ENCODE measurements around the gene PER2. TPM values are rescaled to one million over a fixed set of nuclear protein-coding genes. Genes with fewer than 3 reads are reported as not detected.

PER2 gene
- total RNA-seq, 2 experiments from 2014 or later, result 8.4 to 18.6 TPM

DNA sequence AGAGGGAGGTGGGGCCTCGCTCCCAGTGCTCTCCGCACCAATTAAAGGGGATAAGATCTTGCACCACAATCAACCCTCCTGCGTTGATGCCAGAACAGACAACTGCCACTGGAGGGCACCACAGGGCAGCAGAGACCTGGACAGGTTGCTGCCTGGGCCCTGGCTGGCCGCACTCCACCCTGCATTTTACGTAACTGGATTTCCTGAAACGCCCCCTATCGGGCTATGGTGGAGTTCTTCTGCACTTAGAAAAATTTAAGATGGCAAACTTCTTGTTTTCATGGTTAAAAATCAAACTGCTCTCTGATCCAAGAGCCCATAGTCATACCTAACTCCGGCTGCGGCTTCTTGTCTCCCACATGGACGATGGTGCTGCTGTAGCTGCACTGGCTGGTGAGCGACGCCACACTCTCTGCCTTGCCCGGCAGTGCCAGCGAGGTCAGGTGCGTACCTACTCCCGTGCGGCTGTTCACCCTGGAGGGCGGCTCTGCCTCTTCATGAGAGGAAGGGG lies 31.8 kb downstream of the PER2 start:
- Histone ChIP-seq H3K9me3 (ENCODE audit: low read length) (no peaks in the 10 kb centered on the region), H3K4me3 (ENCODE audit: low read depth, low read length, poor library complexity, severe bottlenecking) (no peak overlapping the region), H3K9me2 (ENCODE audit: insufficient read depth, low read length) (no peaks in the 10 kb centered on the region), H4K20me1 (ENCODE audit: insufficient read depth, low read length) (no peaks in the 10 kb centered on the region), H3K4me1 (ENCODE audit: insufficient read depth, low read length, poor library complexity, severe bottlenecking) (no peaks in the 10 kb centered on the region), H3K27ac (ENCODE audit: low read depth, low read length, poor library complexity, severe bottlenecking) (no peak overlapping the region), H3K79me2 (ENCODE audit: insufficient read depth, low read depth, low read length) (no peaks in the 10 kb centered on the region), H2AFZ (ENCODE audit: low read length) (no peak overlapping the region), H3K36me3 (ENCODE audit: insufficient read depth, low read length) (peaks cover 39% of the 10 kb centered on the region), H3K4me2 (ENCODE audit: low read length) (no peak overlapping the region)
- intact Hi-C loops (cut with micrococcal nuclease; ENCODE audit: unreplicated experiment), result no loop called here
- POLR2A ChIA-PET, result no interaction called here
- TF ChIP-seq, protein P1, sequence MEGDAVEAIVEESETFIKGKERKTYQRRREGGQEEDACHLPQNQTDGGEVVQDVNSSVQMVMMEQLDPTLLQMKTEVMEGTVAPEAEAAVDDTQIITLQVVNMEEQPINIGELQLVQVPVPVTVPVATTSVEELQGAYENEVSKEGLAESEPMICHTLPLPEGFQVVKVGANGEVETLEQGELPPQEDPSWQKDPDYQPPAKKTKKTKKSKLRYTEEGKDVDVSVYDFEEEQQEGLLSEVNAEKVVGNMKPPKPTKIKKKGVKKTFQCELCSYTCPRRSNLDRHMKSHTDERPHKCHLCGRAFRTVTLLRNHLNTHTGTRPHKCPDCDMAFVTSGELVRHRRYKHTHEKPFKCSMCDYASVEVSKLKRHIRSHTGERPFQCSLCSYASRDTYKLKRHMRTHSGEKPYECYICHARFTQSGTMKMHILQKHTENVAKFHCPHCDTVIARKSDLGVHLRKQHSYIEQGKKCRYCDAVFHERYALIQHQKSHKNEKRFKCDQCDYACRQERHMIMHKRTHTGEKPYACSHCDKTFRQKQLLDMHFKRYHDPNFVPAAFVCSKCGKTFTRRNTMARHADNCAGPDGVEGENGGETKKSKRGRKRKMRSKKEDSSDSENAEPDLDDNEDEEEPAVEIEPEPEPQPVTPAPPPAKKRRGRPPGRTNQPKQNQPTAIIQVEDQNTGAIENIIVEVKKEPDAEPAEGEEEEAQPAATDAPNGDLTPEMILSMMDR (conservative IDR thresholded peaks at IDR 0.05; ENCODE audit: low read length), result peak; percentile 92
- no peak for TF ChIP-seq EZH2phosphoT487 (IDR thresholded peaks at IDR 0.05; ENCODE audit: borderline replicate concordance, low read depth, low read length)
- DNase-seq (ENCODE audit: low spot score), result peak; percentile 70
- CTCF ChIA-PET (ENCODE audit: unreplicated experiment), result no interaction called here
- no TSS peak for BruUV-seq (replicated peaks)

DNA sequence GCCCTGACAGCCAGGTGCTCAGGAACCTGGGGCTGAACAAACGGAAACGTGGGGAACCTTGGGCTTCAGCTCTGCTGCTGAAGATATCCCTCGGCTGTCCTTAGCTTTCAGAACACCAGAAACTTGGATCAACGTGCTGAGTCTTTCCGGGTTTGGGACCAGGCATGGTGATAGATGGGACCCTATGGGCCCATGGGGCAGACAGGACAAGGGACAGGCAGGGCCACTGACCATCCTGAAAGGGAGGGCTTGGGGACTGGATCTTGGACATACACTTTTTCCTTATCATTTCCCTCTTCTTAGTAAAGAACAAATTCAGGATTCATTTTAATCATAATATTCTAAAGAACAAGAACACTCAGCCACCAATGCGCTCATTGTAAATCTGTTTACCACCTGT lies 32.3 kb downstream of the PER2 start:
- BruUV-seq (replicated peaks), result no TSS peak

DNA sequence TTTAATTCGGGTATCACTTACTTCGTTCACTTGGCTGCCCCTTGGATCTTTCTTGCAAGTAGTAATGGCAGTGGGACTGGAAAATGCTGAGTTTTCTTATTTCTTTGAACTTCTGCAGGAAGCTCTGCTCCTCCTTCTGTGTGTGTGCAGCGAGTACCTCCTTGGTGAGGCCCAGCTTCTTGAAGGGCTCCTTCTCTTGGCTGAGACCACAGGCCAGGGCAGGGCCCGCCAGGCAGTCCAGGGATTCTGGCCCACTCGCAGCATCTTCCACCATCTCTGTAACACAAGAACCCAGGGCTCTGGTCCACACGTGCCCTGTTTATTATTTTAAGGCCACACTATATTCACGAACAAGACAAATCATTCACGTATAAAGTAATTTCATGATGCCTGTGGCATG lies 32.8 kb downstream of the PER2 start:
- Histone ChIP-seq H3K9me2 (ENCODE audit: insufficient read depth, low read length) (no peaks in the 10 kb centered on the region), H3K4me1 (ENCODE audit: insufficient read depth, low read length, poor library complexity, severe bottlenecking) (no peaks in the 10 kb centered on the region), H2AFZ (ENCODE audit: low read length) (no peak overlapping the region), H3K4me3 (ENCODE audit: low read depth, low read length, poor library complexity, severe bottlenecking) (no peak overlapping the region), H3K4me2 (ENCODE audit: low read length) (no peak overlapping the region), H3K36me3 (ENCODE audit: insufficient read depth, low read length) (peaks cover 39% of the 10 kb centered on the region), H3K9me3 (ENCODE audit: low read length) (no peaks in the 10 kb centered on the region), H4K20me1 (ENCODE audit: insufficient read depth, low read length) (no peaks in the 10 kb centered on the region), H3K27ac (ENCODE audit: low read depth, low read length, poor library complexity, severe bottlenecking) (no peak overlapping the region), H3K79me2 (ENCODE audit: insufficient read depth, low read depth, low read length) (no peaks in the 10 kb centered on the region)
- no TSS peak for BruUV-seq (replicated peaks)
- intact Hi-C loops (cut with micrococcal nuclease; ENCODE audit: unreplicated experiment), result no loop called here
- ChIA-PET POLR2A (no interaction called here), CTCF (ENCODE audit: unreplicated experiment) (no interaction called here)
- TF ChIP-seq EZH2phosphoT487 (IDR thresholded peaks at IDR 0.05; ENCODE audit: borderline replicate concordance, low read depth, low read length), result no peak
- TF ChIP-seq, protein P1 (conservative IDR thresholded peaks at IDR 0.05; ENCODE audit: low read length), result no peak
- DNase-seq (ENCODE audit: low spot score), result no peak

More for the DNA sequence above, 32.3 kb downstream of the PER2 start:
- ChIA-PET POLR2A (no interaction called here), CTCF (ENCODE audit: unreplicated experiment) (no interaction called here)
- H4K20me1 ChIP-seq (ENCODE audit: insufficient read depth, low read length), result no peaks in the 10 kb centered on the region
- peaks cover 39% of the 10 kb centered on the region for H3K36me3 ChIP-seq (ENCODE audit: insufficient read depth, low read length)
- H3K79me2 ChIP-seq (ENCODE audit: insufficient read depth, low read depth, low read length), result no peaks in the 10 kb centered on the region
- no peak for DNase-seq (ENCODE audit: low spot score)
- no peak overlapping the region for H3K4me3 ChIP-seq (ENCODE audit: low read depth, low read length, poor library complexity, severe bottlenecking)
- no peak overlapping the region for H3K4me2 ChIP-seq (ENCODE audit: low read length)
- TF ChIP-seq, protein P1 (conservative IDR thresholded peaks at IDR 0.05; ENCODE audit: low read length), result no peak
- no peak for TF ChIP-seq EZH2phosphoT487 (IDR thresholded peaks at IDR 0.05; ENCODE audit: borderline replicate concordance, low read depth, low read length)
- H3K27ac ChIP-seq (ENCODE audit: low read depth, low read length, poor library complexity, severe bottlenecking), result no peak overlapping the region
- no peaks in the 10 kb centered on the region for H3K9me3 ChIP-seq (ENCODE audit: low read length)
- intact Hi-C loops (cut with micrococcal nuclease; ENCODE audit: unreplicated experiment), result no loop called here
- no peaks in the 10 kb centered on the region for H3K4me1 ChIP-seq (ENCODE audit: insufficient read depth, low read length, poor library complexity, severe bottlenecking)
- no peak overlapping the region for H2AFZ ChIP-seq (ENCODE audit: low read length)
- no peaks in the 10 kb centered on the region for H3K9me2 ChIP-seq (ENCODE audit: insufficient read depth, low read length)
